HepG2 (cell line): Measurements from ENCODE around the gene DYDC2.
"Not testable (repeated sequence)": the region's sequence is repeated elsewhere in the genome, so short reads cannot be mapped to it uniquely, and the experiment has no call there.

Source experiments
- MAFK ChIP-seq, 2 experiments: IDR thresholded peaks in 1 of 2; conservative IDR thresholded peaks in 1 of 2; 2 replicates each; pipeline ENCODE4 v1.6.1; 2011; ENCODE audit warnings: improper control_type of control experiment in 2 of 2, low read length in 2 of 2
- RAD51 ChIP-seq: fragments of 450-650 bp; IDR thresholded peaks from 2 replicates; pipeline ENCODE4 v1.6.1; 2016; ENCODE audit warnings: borderline replicate concordance
- ZNF274 ChIP-seq: sonication (generic); formaldehyde crosslinking; IDR thresholded peaks from 2 replicates; pipeline ENCODE4 v1.5.1; 2020; ENCODE audit warnings: mild to moderate bottlenecking, missing genetic modification reagents
- ZNF772 ChIP-seq: sonication (generic); formaldehyde crosslinking; IDR thresholded peaks from 2 replicates; pipeline ENCODE4 v1.5.0; 2020; ENCODE audit warnings: mild to moderate bottlenecking, missing genetic modification reagents

- TF ChIP-seq ZNF274 (CRISPR knock-in tag); RAD51; ZNF772 (CRISPR knock-in tag); MAFK (conservative IDR thresholded peaks at IDR 0.05 in 1 of 2, IDR thresholded peaks at IDR 0.05 in 1 of 2; ENCODE audit: low read length in 2 of 2): not testable (repeated sequence)
These were observed 2.3 kb downstream of the DYDC2 start for GRCh38 chr10:80358925-80359324.
